ENCODE results near the gene MEAK7.

Gene MEAK7

GRCh38 chr16:84508502-84508901 lies 4.0 kb upstream of the MEAK7 start:
- H2BK5ac ChIP-seq (ENCODE audit: low read length) = no peak overlapping the region
- no peak for DNase-seq
- H3K4me3 ChIP-seq (ENCODE audit: low read length) = no peak overlapping the region
- peaks cover 2% of the 10 kb centered on the region for H3K4me1 ChIP-seq (ENCODE audit: control insufficient read depth, low read depth, low read length)
- H3K23ac ChIP-seq (ENCODE audit: low read length) = no peak overlapping the region
- H3K27me3 ChIP-seq (ENCODE audit: insufficient read depth, low read length, poor library complexity) = no peaks in the 10 kb centered on the region
- no peak overlapping the region for H3K4ac ChIP-seq (ENCODE audit: low read depth, low read length)
- H2BK120ac ChIP-seq (ENCODE audit: low read depth, low read length) = no peak overlapping the region
- H4K5ac ChIP-seq (ENCODE audit: low read length) = no peak overlapping the region
- H3K27ac ChIP-seq (ENCODE audit: low read depth, low read length) = no peak overlapping the region
- H3K56ac ChIP-seq (ENCODE audit: low read length) = no peak overlapping the region
- H3K79me1 ChIP-seq (ENCODE audit: low read length) = no peaks in the 10 kb centered on the region
- no peak overlapping the region for H4K8ac ChIP-seq (ENCODE audit: low read depth, low read length)
- H3K18ac ChIP-seq (ENCODE audit: low read length) = no peak overlapping the region
- H2BK15ac ChIP-seq (replicated peaks; ENCODE audit: low read depth) = no peak overlapping the region
- H2AK5ac ChIP-seq (ENCODE audit: low read length) = no peak overlapping the region
- H3K9ac ChIP-seq (ENCODE audit: low read length) = no peak overlapping the region
- H3K79me2 ChIP-seq (ENCODE audit: control insufficient read depth, insufficient read depth, low read length) = no peaks in the 10 kb centered on the region
- no peak overlapping the region for H3K4me2 ChIP-seq (ENCODE audit: low read length)
- WGBS (ENCODE audit: extremely low coverage, insufficient coverage, low lambda C conversion rate) = no CpG with 5 or more reads among the region's 8 CpGs
- H3K36me3 ChIP-seq (ENCODE audit: control insufficient read depth, insufficient read depth, low read length) = no peaks in the 10 kb centered on the region

GRCh38 chr16:84507011-84507982 lies 2.8 kb upstream of the MEAK7 start:
- H3K23ac ChIP-seq (ENCODE audit: low read length) = no peak overlapping the region
- H3K27ac ChIP-seq (ENCODE audit: low read depth, low read length) = no peak overlapping the region
- no peak overlapping the region for H2BK5ac ChIP-seq (ENCODE audit: low read length)
- no peak overlapping the region for H3K4me3 ChIP-seq (ENCODE audit: low read length)
- H3K4me1 ChIP-seq (ENCODE audit: control insufficient read depth, low read depth, low read length) = peaks cover 2% of the 10 kb centered on the region
- no peak overlapping the region for H3K4me2 ChIP-seq (ENCODE audit: low read length)
- no peak for DNase-seq
- H2AK5ac ChIP-seq (ENCODE audit: low read length) = no peak overlapping the region
- no peak overlapping the region for H3K56ac ChIP-seq (ENCODE audit: low read length)
- no peak overlapping the region for H4K8ac ChIP-seq (ENCODE audit: low read depth, low read length)
- H3K4ac ChIP-seq (ENCODE audit: low read depth, low read length) = no peak overlapping the region
- H3K27me3 ChIP-seq (ENCODE audit: insufficient read depth, low read length, poor library complexity) = no peaks in the 10 kb centered on the region
- H3K18ac ChIP-seq (ENCODE audit: low read length) = no peak overlapping the region
- H2BK15ac ChIP-seq (replicated peaks; ENCODE audit: low read depth) = no peak overlapping the region
- H3K79me1 ChIP-seq (ENCODE audit: low read length) = no peaks in the 10 kb centered on the region
- WGBS (ENCODE audit: extremely low coverage, insufficient coverage, low lambda C conversion rate) = no CpG with 5 or more reads among the region's 27 CpGs
- no peak overlapping the region for H3K9ac ChIP-seq (ENCODE audit: low read length)
- no peak overlapping the region for H2BK120ac ChIP-seq (ENCODE audit: low read depth, low read length)
- no peak overlapping the region for H4K5ac ChIP-seq (ENCODE audit: low read length)
- H3K79me2 ChIP-seq (ENCODE audit: control insufficient read depth, insufficient read depth, low read length) = no peaks in the 10 kb centered on the region
- no peaks in the 10 kb centered on the region for H3K36me3 ChIP-seq (ENCODE audit: control insufficient read depth, insufficient read depth, low read length)

- H3K23ac ChIP-seq (ENCODE audit: low read length) = peak overlapping the region; percentile 97
- H3K27me3 ChIP-seq (ENCODE audit: insufficient read depth, low read length, poor library complexity) = no peaks in the 10 kb centered on the region
- no CpG with 5 or more reads among the region's 33 CpGs for WGBS (ENCODE audit: extremely low coverage, insufficient coverage, low lambda C conversion rate)
- H4K5ac ChIP-seq (ENCODE audit: low read length) = no peak overlapping the region
- H3K9ac ChIP-seq (ENCODE audit: low read length) = peak overlapping the region; percentile 88
- no peaks in the 10 kb centered on the region for H3K79me2 ChIP-seq (ENCODE audit: control insufficient read depth, insufficient read depth, low read length)
- H3K4me3 ChIP-seq (ENCODE audit: low read length) = no peak overlapping the region
- H3K4me2 ChIP-seq (ENCODE audit: low read length) = peak overlapping the region; percentile 61
- peak overlapping the region; percentile 78 for H2BK5ac ChIP-seq (ENCODE audit: low read length)
- H3K18ac ChIP-seq (ENCODE audit: low read length) = peak overlapping the region; percentile 19
- no peak overlapping the region for H2BK15ac ChIP-seq (replicated peaks; ENCODE audit: low read depth)
- H3K4ac ChIP-seq (ENCODE audit: low read depth, low read length) = no peak overlapping the region
- H3K56ac ChIP-seq (ENCODE audit: low read length) = peak overlapping the region; percentile 93
- H2AK5ac ChIP-seq (ENCODE audit: low read length) = peak overlapping the region; percentile 82
- peaks cover 2% of the 10 kb centered on the region for H3K4me1 ChIP-seq (ENCODE audit: control insufficient read depth, low read depth, low read length)
- DNase-seq = peak; percentile 32
- H3K36me3 ChIP-seq (ENCODE audit: control insufficient read depth, insufficient read depth, low read length) = no peaks in the 10 kb centered on the region
- H4K8ac ChIP-seq (ENCODE audit: low read depth, low read length) = no peak overlapping the region
- H2BK120ac ChIP-seq (ENCODE audit: low read depth, low read length) = no peak overlapping the region
- H3K27ac ChIP-seq (ENCODE audit: low read depth, low read length) = peak overlapping the region; percentile 4
- no peaks in the 10 kb centered on the region for H3K79me1 ChIP-seq (ENCODE audit: low read length)
Measured at GRCh38 chr16:84505249-84506187, 1.1 kb upstream of the MEAK7 start.

- Histone ChIP-seq H3K27ac (ENCODE audit: low read depth, low read length) (no peak overlapping the region), H2BK5ac (ENCODE audit: low read length) (no peak overlapping the region), H4K8ac (ENCODE audit: low read depth, low read length) (no peak overlapping the region), H3K23ac (ENCODE audit: low read length) (no peak overlapping the region), H3K9ac (ENCODE audit: low read length) (peak overlapping the region; percentile 90), H3K36me3 (ENCODE audit: control insufficient read depth, insufficient read depth, low read length) (no peaks in the 10 kb centered on the region), H2AK5ac (ENCODE audit: low read length) (no peak overlapping the region), H3K18ac (ENCODE audit: low read length) (peak overlapping the region; percentile 20), H3K56ac (ENCODE audit: low read length) (peak overlapping the region; percentile 97), H3K4me3 (ENCODE audit: low read length) (peak overlapping the region; percentile 86), H2BK120ac (ENCODE audit: low read depth, low read length) (no peak overlapping the region), H3K4ac (ENCODE audit: low read depth, low read length) (no peak overlapping the region), H2BK15ac (replicated peaks; ENCODE audit: low read depth) (no peak overlapping the region), H3K4me1 (ENCODE audit: control insufficient read depth, low read depth, low read length) (peaks cover 2% of the 10 kb centered on the region), H3K4me2 (ENCODE audit: low read length) (peak overlapping the region; percentile 1), H3K79me1 (ENCODE audit: low read length) (no peaks in the 10 kb centered on the region), H3K27me3 (ENCODE audit: insufficient read depth, low read length, poor library complexity) (no peaks in the 10 kb centered on the region), H4K5ac (ENCODE audit: low read length) (no peak overlapping the region), H3K79me2 (ENCODE audit: control insufficient read depth, insufficient read depth, low read length) (no peaks in the 10 kb centered on the region)
- no CpG with 5 or more reads among the region's 13 CpGs for WGBS (ENCODE audit: extremely low coverage, insufficient coverage, low lambda C conversion rate)
- DNase-seq = no peak
Measured at GRCh38 chr16:84503751-84504395, 586 bp downstream of the MEAK7 start.

GRCh38 chr16:84502581-84502980 lies 1.9 kb downstream of the MEAK7 start:
- Histone ChIP-seq H3K4me3 (ENCODE audit: low read length) (no peak overlapping the region), H3K4me1 (ENCODE audit: control insufficient read depth, low read depth, low read length) (peaks cover 2% of the 10 kb centered on the region), H3K18ac (ENCODE audit: low read length) (no peak overlapping the region), H2BK15ac (replicated peaks; ENCODE audit: low read depth) (no peak overlapping the region), H3K56ac (ENCODE audit: low read length) (no peak overlapping the region), H3K27ac (ENCODE audit: low read depth, low read length) (no peak overlapping the region), H3K27me3 (ENCODE audit: insufficient read depth, low read length, poor library complexity) (no peaks in the 10 kb centered on the region), H2BK5ac (ENCODE audit: low read length) (no peak overlapping the region), H3K9ac (ENCODE audit: low read length) (no peak overlapping the region), H3K23ac (ENCODE audit: low read length) (no peak overlapping the region), H4K5ac (ENCODE audit: low read length) (no peak overlapping the region), H3K79me2 (ENCODE audit: control insufficient read depth, insufficient read depth, low read length) (no peaks in the 10 kb centered on the region), H3K4me2 (ENCODE audit: low read length) (no peak overlapping the region), H3K79me1 (ENCODE audit: low read length) (no peaks in the 10 kb centered on the region), H3K4ac (ENCODE audit: low read depth, low read length) (no peak overlapping the region), H4K8ac (ENCODE audit: low read depth, low read length) (no peak overlapping the region), H2AK5ac (ENCODE audit: low read length) (no peak overlapping the region), H2BK120ac (ENCODE audit: low read depth, low read length) (no peak overlapping the region), H3K36me3 (ENCODE audit: control insufficient read depth, insufficient read depth, low read length) (no peaks in the 10 kb centered on the region)
- DNase-seq = no peak
- no CpG with 5 or more reads among the region's 6 CpGs for WGBS (ENCODE audit: extremely low coverage, insufficient coverage, low lambda C conversion rate)
